AG08396 (cell line): Measurements from ENCODE around the gene NUTM2E.
"Not testable (repeated sequence)": the region's sequence is repeated elsewhere in the genome, so short reads cannot be mapped to it uniquely, and the experiment has no call there.

Experiments used
- DNase-seq: peaks from one replicate; pipeline ENCODE4 v3.0.0; 2012; ENCODE audit warnings: low spot score, mixed read lengths

Gene NUTM2E

DNA sequence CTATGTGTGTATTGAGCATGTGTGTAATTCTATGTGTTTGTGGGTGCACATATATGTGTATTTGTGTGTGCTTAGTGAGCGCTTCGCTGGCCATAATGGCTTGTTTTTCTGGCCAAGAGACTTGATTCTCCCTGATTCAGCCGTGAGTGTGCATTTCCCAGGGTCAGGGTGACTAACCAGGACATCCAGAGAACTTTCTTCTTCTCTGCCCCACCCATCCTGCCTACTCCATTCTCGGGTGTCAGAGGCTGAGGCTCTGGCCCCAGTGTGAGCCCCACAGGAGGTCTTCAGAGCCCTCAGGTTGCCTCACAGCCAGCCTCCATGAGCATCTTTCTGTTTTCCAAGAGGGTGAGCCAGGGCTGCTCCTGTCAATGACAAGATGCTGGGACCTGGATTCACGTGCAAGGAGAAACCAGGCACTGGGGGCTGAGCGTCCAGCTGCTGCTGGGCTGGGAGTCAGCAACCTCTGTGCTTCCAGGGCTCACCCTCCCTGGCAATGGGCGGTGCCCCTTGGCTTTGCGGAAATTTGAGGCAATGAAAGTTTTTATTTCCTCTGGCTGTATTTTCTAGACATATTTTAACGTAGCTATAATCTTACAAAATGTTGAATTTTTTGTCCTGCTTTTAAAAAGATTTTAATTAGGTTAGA lies 40.5 kb downstream of the NUTM2E start:
- not testable (repeated sequence) for DNase-seq

DNA sequence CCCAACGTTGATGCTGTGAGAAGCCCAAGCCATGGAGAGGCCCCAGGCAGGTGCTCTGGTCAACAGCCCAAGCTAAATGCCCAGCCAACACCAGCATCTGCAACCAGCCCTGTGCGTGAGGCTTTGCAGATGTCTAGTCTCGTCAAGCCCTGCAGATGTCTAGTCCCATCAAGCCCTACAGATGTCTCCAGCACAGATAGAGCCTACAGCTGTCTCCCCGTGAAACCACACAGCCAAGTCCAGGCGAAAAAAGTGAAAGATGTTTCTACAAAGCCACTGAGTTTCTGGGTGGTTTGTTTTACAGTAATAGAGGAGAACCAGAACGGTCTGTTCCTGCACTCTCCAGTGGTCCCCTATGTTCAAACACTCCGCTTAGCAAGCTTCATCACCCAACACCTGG lies 41.5 kb downstream of the NUTM2E start:
- DNase-seq: not testable (repeated sequence)

DNA sequence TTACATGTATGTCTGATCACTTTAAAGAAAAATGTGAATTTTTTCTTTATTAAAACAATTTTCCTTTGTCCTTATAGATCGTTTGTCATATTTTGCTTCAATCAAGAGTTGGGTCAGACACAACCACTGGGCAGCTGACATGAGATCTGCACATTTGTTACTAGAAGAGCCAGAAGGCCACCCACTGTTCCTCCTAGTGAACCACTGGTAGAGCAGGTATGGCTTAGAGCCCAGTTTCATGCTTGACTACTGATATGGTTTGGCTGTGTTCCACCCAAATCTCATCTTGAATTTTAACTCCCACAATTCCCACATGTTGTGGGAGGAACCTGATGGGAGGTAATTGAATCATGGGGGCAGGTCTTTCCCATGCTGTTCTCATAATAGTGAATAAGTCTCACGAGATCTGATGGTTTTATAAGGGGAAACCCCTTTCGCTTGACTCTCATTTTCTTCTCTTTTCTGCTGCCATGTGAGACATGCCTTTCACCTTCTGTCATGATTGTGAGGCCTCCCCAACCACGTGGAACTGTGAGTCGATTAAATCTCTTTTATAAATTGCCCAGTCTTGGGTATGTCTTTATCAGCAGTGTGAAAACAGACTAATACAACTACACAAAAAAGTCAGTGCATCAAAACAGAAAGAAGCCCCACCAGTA lies 43.0 kb downstream of the NUTM2E start:
- DNase-seq: not testable (repeated sequence)

DNA sequence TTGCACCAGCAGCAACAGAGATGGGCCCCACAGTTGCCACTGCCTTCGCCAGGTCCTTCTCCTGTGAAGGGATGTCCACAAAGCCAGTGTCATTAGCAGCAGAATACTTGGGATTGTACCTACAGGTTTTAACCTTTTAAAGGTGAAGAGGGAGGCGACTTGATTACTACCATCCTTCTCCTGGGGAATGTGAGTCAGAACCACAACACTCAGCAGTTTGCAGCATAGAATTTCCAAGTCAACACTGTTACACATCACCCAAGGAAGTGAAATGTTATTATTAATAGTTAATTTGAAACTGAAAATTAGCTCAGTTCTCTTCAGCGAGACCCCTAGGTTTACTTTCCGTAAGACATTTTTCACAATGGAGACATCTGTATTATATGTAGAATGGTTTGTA lies 45.2 kb downstream of the NUTM2E start:
- DNase-seq: not testable (repeated sequence)
